Neutrophil (primary cell): ENCODE measurements around the gene SMURF2.

Source experiments
- H3K27ac ChIP-seq: fragments of 200-600 bp; sonication (generic); 2 replicates; pipeline ENCODE4 v1.5.1; 2016; ENCODE audit warnings: mild to moderate bottlenecking, moderate library complexity
- H3K27me3 ChIP-seq: fragments of 200-600 bp; sonication (generic); 2 replicates; pipeline ENCODE4 v1.6.0; 2016; ENCODE audit warnings: mild to moderate bottlenecking
- H3K36me3 ChIP-seq: fragments of 200-600 bp; sonication (generic); 2 replicates; pipeline ENCODE4 v1.5.1; 2017
- H3K4me1 ChIP-seq, 2 experiments: fragments of 200-600 bp in 1 of 2; sonication (generic) in 1 of 2; 1 replicate in 1 of 2; 2 replicates in 1 of 2; pipeline versions ENCODE4 v1.5.1 to v1.6.1; 2013 to 2016; ENCODE audit warnings: low read depth in 1 of 2, low read length in 1 of 2, mild to moderate bottlenecking in 1 of 2, moderate library complexity in 1 of 2; ENCODE audit not compliant: control insufficient read depth in 1 of 2, insufficient read depth in 1 of 2
- H3K4me3 ChIP-seq, 2 experiments: fragments of 200-600 bp in 1 of 2; sonication (generic) in 1 of 2; 1 replicate in 1 of 2; 2 replicates in 1 of 2; pipeline ENCODE4 v1.5.1; 2013 to 2016; ENCODE audit warnings: low read depth in 1 of 2, low read length in 1 of 2, mild to moderate bottlenecking in 1 of 2, moderate library complexity in 1 of 2
- H3K9me3 ChIP-seq: fragments of 200-600 bp; sonication (generic); 2 replicates; pipeline ENCODE4 v1.5.1; 2016
- TF ChIP-seq, protein P1 (sequence below): fragments of 200-600 bp; sonication (generic); IDR thresholded peaks from 2 replicates; pipeline ENCODE4 v1.5.1; 2016; ENCODE audit warnings: antibody characterized with exemption

The SMURF2 gene

GRCh38 chr17:64653985-64654355 lies 8.1 kb downstream of the SMURF2 start:
- Histone ChIP-seq H3K27me3 (no peaks in the 10 kb centered on the region), H3K36me3 (no peaks in the 10 kb centered on the region), H3K9me3 (no peaks in the 10 kb centered on the region), H3K27ac (no peak overlapping the region), H3K4me3 (no peak overlapping the region), H3K4me1 (peaks cover 6 to 11% of the 10 kb centered on the region in 2 experiments)
- TF ChIP-seq, protein P1, sequence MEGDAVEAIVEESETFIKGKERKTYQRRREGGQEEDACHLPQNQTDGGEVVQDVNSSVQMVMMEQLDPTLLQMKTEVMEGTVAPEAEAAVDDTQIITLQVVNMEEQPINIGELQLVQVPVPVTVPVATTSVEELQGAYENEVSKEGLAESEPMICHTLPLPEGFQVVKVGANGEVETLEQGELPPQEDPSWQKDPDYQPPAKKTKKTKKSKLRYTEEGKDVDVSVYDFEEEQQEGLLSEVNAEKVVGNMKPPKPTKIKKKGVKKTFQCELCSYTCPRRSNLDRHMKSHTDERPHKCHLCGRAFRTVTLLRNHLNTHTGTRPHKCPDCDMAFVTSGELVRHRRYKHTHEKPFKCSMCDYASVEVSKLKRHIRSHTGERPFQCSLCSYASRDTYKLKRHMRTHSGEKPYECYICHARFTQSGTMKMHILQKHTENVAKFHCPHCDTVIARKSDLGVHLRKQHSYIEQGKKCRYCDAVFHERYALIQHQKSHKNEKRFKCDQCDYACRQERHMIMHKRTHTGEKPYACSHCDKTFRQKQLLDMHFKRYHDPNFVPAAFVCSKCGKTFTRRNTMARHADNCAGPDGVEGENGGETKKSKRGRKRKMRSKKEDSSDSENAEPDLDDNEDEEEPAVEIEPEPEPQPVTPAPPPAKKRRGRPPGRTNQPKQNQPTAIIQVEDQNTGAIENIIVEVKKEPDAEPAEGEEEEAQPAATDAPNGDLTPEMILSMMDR = no peak

GRCh38 chr17:64653325-64653984 lies 8.7 kb downstream of the SMURF2 start:
- no peaks in the 10 kb centered on the region for H3K27me3 ChIP-seq
- no peaks in the 10 kb centered on the region for H3K36me3 ChIP-seq
- H3K9me3 ChIP-seq = no peaks in the 10 kb centered on the region
- H3K4me3 ChIP-seq = no peak overlapping the region
- no peak overlapping the region for H3K27ac ChIP-seq
- TF ChIP-seq, protein P1 = no peak
- peaks cover 6 to 9% of the 10 kb centered on the region in 2 experiments for H3K4me1 ChIP-seq

- TF ChIP-seq, protein P1 = no peak
- Histone ChIP-seq H3K36me3 (no peaks in the 10 kb centered on the region), H3K9me3 (no peaks in the 10 kb centered on the region), H3K27ac (no peak overlapping the region), H3K4me1 (peaks cover 6 to 9% of the 10 kb centered on the region in 2 experiments), H3K27me3 (no peaks in the 10 kb centered on the region), H3K4me3 (no peak overlapping the region)
These were observed 10.2 kb downstream of the SMURF2 start for GRCh38 chr17:64651889-64652288.

DNA sequence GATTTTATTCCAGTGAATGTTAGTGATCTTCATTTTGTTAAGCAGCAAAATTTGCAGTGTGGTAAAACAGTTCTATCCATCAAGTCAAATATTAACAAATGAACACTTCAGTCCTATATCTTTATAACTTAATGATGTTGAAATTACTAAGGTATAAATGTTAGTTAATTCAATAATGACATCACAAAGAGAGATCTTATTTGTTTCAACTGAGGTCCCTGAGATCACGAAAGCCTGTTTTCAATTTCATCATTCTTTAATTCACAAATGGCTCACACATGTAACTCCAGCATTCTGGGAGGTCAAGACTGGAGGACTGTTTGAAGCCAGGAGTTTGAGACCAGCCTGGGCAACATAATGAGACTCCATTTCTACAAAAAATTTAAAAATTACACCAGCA lies 13.9 kb downstream of the SMURF2 start:
- Histone ChIP-seq H3K9me3 (no peaks in the 10 kb centered on the region), H3K4me1 (peaks cover 6 to 9% of the 10 kb centered on the region in 2 experiments), H3K27ac (no peak overlapping the region), H3K27me3 (no peaks in the 10 kb centered on the region), H3K36me3 (no peaks in the 10 kb centered on the region), H3K4me3 (no peak overlapping the region)
- TF ChIP-seq, protein P1 = no peak

- peaks cover 6 to 9% of the 10 kb centered on the region in 2 experiments for H3K4me1 ChIP-seq
- TF ChIP-seq, protein P1 = no peak
- H3K4me3 ChIP-seq = no peak overlapping the region
- H3K27me3 ChIP-seq = no peaks in the 10 kb centered on the region
- H3K27ac ChIP-seq = no peak overlapping the region
- no peaks in the 10 kb centered on the region for H3K36me3 ChIP-seq
- H3K9me3 ChIP-seq = no peaks in the 10 kb centered on the region
These were observed 14.3 kb downstream of the SMURF2 start for GRCh38 chr17:64647817-64648216.
